ENCODE measurements around the gene GGT6. TPM values are rescaled to one million over a fixed set of nuclear protein-coding genes. Genes with fewer than 3 reads are reported as not detected.

GGT6 gene
- total RNA-seq, 1 donor: not detected

GRCh38 chr17:4583206-4583605, 22.8 kb upstream of the GGT6 start:
- no peak overlapping the region for H3K27ac ChIP-seq (ENCODE audit: low read depth, low read length)
- no peak overlapping the region for H3K4me3 ChIP-seq (ENCODE audit: insufficient read depth, low read length)
- H3K36me3 ChIP-seq (ENCODE audit: insufficient read depth, low read length): no peaks in the 10 kb centered on the region
- H3K27me3 ChIP-seq (ENCODE audit: insufficient read depth, low read length): peaks cover 43% of the 10 kb centered on the region
- no peak for TF ChIP-seq CTCF (IDR thresholded peaks at IDR 0.05; ENCODE audit: extremely low read depth, low read depth, low read length)
- H4K20me1 ChIP-seq (ENCODE audit: insufficient read depth, low read length): no peaks in the 10 kb centered on the region
- H2AFZ ChIP-seq (ENCODE audit: low read length): no peak overlapping the region
- H3K79me2 ChIP-seq (ENCODE audit: insufficient read depth, low read length): no peaks in the 10 kb centered on the region
- no peaks in the 10 kb centered on the region for H3K4me1 ChIP-seq (ENCODE audit: insufficient read depth, low read length)
- DNase-seq (ENCODE audit: insufficient read length, low spot score, missing footprints): peak; percentile 72
- H3K9me3 ChIP-seq (ENCODE audit: low read depth, low read length): no peaks in the 10 kb centered on the region
- H3K4me2 ChIP-seq (ENCODE audit: insufficient read depth, low read length): no peak overlapping the region

GRCh38 chr17:4582691-4583090, 22.3 kb upstream of the GGT6 start:
- Histone ChIP-seq H3K4me3 (ENCODE audit: insufficient read depth, low read length) (no peak overlapping the region), H2AFZ (ENCODE audit: low read length) (no peak overlapping the region), H3K9me3 (ENCODE audit: low read depth, low read length) (no peaks in the 10 kb centered on the region), H4K20me1 (ENCODE audit: insufficient read depth, low read length) (no peaks in the 10 kb centered on the region), H3K4me2 (ENCODE audit: insufficient read depth, low read length) (no peak overlapping the region), H3K27ac (ENCODE audit: low read depth, low read length) (no peak overlapping the region), H3K4me1 (ENCODE audit: insufficient read depth, low read length) (no peaks in the 10 kb centered on the region), H3K79me2 (ENCODE audit: insufficient read depth, low read length) (no peaks in the 10 kb centered on the region), H3K27me3 (ENCODE audit: insufficient read depth, low read length) (peaks cover 43% of the 10 kb centered on the region), H3K36me3 (ENCODE audit: insufficient read depth, low read length) (no peaks in the 10 kb centered on the region)
- DNase-seq (ENCODE audit: insufficient read length, low spot score, missing footprints): peak; percentile 65
- TF ChIP-seq CTCF (IDR thresholded peaks at IDR 0.05; ENCODE audit: extremely low read depth, low read depth, low read length): no peak

- TF ChIP-seq CTCF (IDR thresholded peaks at IDR 0.05; ENCODE audit: extremely low read depth, low read depth, low read length): no peak
- H3K79me2 ChIP-seq (ENCODE audit: insufficient read depth, low read length): no peaks in the 10 kb centered on the region
- H3K9me3 ChIP-seq (ENCODE audit: low read depth, low read length): no peaks in the 10 kb centered on the region
- H3K4me1 ChIP-seq (ENCODE audit: insufficient read depth, low read length): no peaks in the 10 kb centered on the region
- no peak overlapping the region for H2AFZ ChIP-seq (ENCODE audit: low read length)
- DNase-seq (ENCODE audit: insufficient read length, low spot score, missing footprints): peak; percentile 72
- H3K27me3 ChIP-seq (ENCODE audit: insufficient read depth, low read length): peaks cover 40% of the 10 kb centered on the region
- H4K20me1 ChIP-seq (ENCODE audit: insufficient read depth, low read length): no peaks in the 10 kb centered on the region
- no peak overlapping the region for H3K27ac ChIP-seq (ENCODE audit: low read depth, low read length)
- no peak overlapping the region for H3K4me3 ChIP-seq (ENCODE audit: insufficient read depth, low read length)
- no peaks in the 10 kb centered on the region for H3K36me3 ChIP-seq (ENCODE audit: insufficient read depth, low read length)
- H3K4me2 ChIP-seq (ENCODE audit: insufficient read depth, low read length): no peak overlapping the region
Measured at GRCh38 chr17:4582101-4582501, 21.7 kb upstream of the GGT6 start.

- H3K27me3 ChIP-seq (ENCODE audit: insufficient read depth, low read length): peaks cover 28% of the 10 kb centered on the region
- H3K4me2 ChIP-seq (ENCODE audit: insufficient read depth, low read length): no peak overlapping the region
- no peaks in the 10 kb centered on the region for H3K4me1 ChIP-seq (ENCODE audit: insufficient read depth, low read length)
- H3K9me3 ChIP-seq (ENCODE audit: low read depth, low read length): no peaks in the 10 kb centered on the region
- no peaks in the 10 kb centered on the region for H3K36me3 ChIP-seq (ENCODE audit: insufficient read depth, low read length)
- no peak overlapping the region for H2AFZ ChIP-seq (ENCODE audit: low read length)
- no peak for TF ChIP-seq CTCF (IDR thresholded peaks at IDR 0.05; ENCODE audit: extremely low read depth, low read depth, low read length)
- H4K20me1 ChIP-seq (ENCODE audit: insufficient read depth, low read length): no peaks in the 10 kb centered on the region
- DNase-seq (ENCODE audit: insufficient read length, low spot score, missing footprints): no peak
- no peak overlapping the region for H3K4me3 ChIP-seq (ENCODE audit: insufficient read depth, low read length)
- no peak overlapping the region for H3K27ac ChIP-seq (ENCODE audit: low read depth, low read length)
- H3K79me2 ChIP-seq (ENCODE audit: insufficient read depth, low read length): no peaks in the 10 kb centered on the region
Measured at GRCh38 chr17:4580291-4580690, 19.9 kb upstream of the GGT6 start.

All from osteoblast (primary cell).